ENCODE data around the gene CHRM4. TPM values are rescaled to one million over a fixed set of nuclear protein-coding genes. Genes with fewer than 3 reads are reported as not detected.

The CHRM4 gene
- polyA plus RNA-seq, 1 donor from 2014 or later, result 0.29 TPM

DNA sequence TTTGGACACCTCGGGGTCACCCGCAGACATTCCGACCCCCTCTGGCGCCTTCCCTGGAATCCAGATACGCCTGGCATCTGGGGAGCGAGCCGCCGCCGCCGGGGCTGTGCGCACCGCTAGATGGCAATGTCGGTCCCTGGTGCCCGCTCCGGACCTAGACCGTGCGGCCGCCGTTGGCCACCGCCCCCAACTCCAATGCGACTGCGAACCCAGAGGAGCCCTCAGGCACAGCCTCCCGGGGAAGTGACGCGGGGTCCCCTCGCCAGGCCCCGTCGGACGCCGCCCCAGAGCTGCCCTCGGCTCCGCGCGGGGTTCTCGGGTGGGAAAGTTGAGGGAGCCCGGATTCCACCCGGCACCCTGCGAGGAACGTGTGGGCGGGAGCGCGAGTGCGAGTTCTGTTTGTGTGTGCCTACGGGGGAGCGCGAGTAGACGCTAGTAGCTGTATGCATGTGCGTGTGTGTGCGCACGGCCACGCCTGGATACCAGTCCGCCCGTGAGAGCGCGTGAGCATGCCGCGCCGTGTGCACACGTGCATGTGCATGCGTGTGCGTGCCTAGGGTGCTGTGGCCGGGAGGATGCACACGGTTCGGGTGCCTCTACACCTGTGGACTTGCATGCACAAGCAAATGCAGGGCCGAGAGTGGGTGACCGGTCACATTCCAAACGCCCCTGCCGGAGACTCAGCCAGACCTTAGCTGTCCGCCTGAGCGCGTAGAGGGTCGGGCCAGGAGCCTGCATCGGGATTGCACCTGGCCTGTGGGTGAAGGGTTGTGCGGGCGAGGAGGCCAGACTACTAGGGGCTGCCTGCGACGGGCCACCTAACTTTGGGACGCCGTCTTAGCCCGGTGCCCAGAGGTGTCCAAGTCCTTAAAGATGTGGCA, 1.9 kb downstream of the CHRM4 start:
- H3K9me3 Mint-ChIP-seq, result no peaks in the 10 kb centered on the region
- peaks cover 2% of the 10 kb centered on the region for H3K36me3 Mint-ChIP-seq
- H3K4me3 Mint-ChIP-seq, result peak overlapping the region in 3 of 4 donors; percentile 58 to 82 (median 78)
- peaks cover 0 to 15% (median 13%) of the 10 kb centered on the region in 3 donors for H3K4me1 Mint-ChIP-seq
- H3K27me3 Mint-ChIP-seq, result peaks cover 54% of the 10 kb centered on the region
- peak overlapping the region in 1 of 3 donors; percentile 75 for H3K27ac Mint-ChIP-seq

DNA sequence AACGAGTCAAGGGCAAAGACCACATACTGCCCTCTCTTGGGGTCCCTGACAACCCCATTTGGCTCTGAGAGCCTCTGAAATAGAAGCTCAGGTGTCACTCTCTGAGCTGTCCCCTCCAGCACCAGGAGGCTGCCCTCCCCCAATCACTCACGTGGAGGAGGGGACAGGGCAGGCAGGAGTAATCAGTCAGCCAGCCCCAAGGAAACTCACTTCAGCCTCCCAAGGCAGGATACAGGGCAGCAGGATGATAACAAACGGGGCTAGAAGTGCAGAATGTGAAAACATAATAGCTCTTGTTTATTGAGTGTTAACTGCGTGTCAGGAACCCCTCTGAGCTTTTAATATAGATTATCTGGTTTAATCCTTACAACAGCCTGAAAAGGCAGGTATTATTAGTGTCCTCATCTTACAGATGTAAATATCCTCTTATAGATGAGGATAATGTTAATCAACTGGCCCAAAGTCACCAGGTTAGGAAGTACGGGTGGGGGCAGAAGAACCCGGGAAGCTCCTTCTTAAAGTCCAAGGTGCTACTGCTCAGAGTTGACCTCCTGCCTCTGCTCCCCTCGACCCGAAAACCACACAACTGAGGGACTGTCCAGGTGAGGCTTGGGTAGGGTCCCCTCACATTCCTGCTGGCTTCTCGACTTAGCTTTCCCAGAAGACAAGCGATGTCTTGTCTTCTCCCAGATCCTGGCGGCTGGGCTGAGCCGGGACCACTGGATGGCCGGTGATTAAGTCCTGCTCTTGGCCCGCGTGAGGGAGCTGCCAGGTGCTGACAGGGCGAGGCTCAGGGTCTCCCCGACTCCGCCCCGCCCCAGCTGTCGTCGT, 2.7 kb downstream of the CHRM4 start:
- Mint-ChIP-seq H3K27me3 (peaks cover 60% of the 10 kb centered on the region), H3K4me1 (peaks cover 0 to 15% (median 13%) of the 10 kb centered on the region in 3 donors), H3K36me3 (peaks cover 2% of the 10 kb centered on the region), H3K4me3 (peak overlapping the region in 2 of 4 donors; percentile 23 to 58), H3K27ac (no peak overlapping the region), H3K9me3 (no peaks in the 10 kb centered on the region)

GRCh38 chr11:46387919-46388618, 3.5 kb downstream of the CHRM4 start:
- Mint-ChIP-seq H3K4me1 (peaks cover 0 to 13% (median 12%) of the 10 kb centered on the region in 3 donors), H3K27me3 (peaks cover 60% of the 10 kb centered on the region), H3K27ac (no peak overlapping the region), H3K9me3 (no peaks in the 10 kb centered on the region), H3K36me3 (peaks cover 2% of the 10 kb centered on the region), H3K4me3 (no peak overlapping the region)

DNA sequence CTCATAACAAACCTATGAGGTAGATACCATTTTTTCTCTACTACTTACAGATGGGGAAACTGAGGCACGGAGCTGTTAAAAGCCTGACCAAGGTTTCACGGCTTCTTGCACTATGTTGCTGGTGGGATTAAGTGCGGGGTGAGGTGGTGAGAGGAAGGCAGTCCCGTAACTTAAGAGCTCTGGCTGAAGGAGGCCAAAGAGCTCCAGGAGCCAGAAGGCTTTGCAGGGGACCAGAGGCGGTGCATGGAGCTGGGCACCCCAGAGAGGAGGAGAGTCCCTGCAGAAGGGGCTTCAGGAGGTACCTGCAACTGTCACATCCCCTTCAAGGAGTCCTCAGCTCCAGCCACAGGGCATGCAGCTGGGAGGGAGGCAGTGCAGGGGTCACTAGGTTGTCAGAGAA, 4.1 kb downstream of the CHRM4 start:
- Mint-ChIP-seq H3K4me1 (peaks cover 0 to 8% (median 8%) of the 10 kb centered on the region in 3 donors), H3K36me3 (peaks cover 2% of the 10 kb centered on the region), H3K27ac (no peak overlapping the region), H3K4me3 (peak overlapping the region in 2 of 4 donors; percentile 12 to 23), H3K9me3 (no peaks in the 10 kb centered on the region), H3K27me3 (peaks cover 55% of the 10 kb centered on the region)

- Mint-ChIP-seq H3K4me1 (peaks cover 0 to 8% (median 8%) of the 10 kb centered on the region in 3 donors), H3K36me3 (peaks cover 2% of the 10 kb centered on the region), H3K4me3 (peak overlapping the region in 2 of 4 donors; percentile 28 to 52), H3K27me3 (peaks cover 58% of the 10 kb centered on the region), H3K9me3 (no peaks in the 10 kb centered on the region), H3K27ac (no peak overlapping the region)
Observed at GRCh38 chr11:46386674-46387073, 4.9 kb downstream of the CHRM4 start.

- Mint-ChIP-seq H3K4me1 (peaks cover 0 to 8% (median 8%) of the 10 kb centered on the region in 3 donors), H3K36me3 (peaks cover 2% of the 10 kb centered on the region), H3K9me3 (no peaks in the 10 kb centered on the region), H3K27ac (peak overlapping the region in 1 of 3 donors; percentile 53), H3K4me3 (peak overlapping the region in 2 of 4 donors; percentile 28 to 55), H3K27me3 (peaks cover 58% of the 10 kb centered on the region)
Observed at GRCh38 chr11:46386005-46386578, 5.5 kb downstream of the CHRM4 start.

DNA sequence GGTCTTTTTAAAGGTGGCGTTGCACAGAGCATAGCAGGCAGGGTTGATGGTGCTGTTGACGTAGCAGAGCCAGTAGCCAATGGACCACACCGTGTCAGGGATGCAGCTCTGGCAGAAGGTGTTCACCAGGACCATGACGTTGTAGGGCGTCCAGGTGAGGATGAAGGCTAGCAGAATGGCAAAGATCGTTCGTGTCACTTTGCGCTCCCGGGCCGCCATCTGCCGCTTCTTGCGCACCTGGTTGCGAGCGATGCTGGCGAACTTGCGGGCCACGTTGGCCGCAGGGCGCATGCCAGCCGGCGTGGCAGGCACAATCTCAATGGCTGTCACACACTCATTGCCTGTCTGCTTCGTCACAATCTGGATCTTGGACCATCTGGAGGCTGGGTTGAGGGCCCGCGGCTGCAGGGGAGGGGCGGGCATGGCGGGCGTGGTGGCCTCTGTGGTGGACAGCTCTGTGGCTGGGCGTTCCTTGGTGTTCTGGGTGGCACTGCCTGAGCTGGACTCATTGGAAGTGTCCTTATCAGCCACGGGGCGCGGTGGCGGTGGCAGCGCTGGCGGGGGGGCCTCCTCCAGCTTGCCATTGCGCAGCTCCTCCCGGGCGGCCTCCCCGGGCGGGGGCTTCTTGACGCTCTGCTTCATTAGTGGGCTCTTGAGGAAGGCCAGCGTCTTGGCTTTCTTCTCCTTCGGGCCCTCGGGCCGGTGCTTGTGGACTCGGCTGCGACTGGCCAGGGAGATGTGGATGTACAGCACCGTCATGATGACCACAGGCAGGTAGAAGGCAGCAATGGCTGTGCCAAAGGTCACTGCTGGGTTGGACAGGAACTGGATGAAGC, 6.2 kb downstream of the CHRM4 start:
- H3K4me1 Mint-ChIP-seq, result peaks cover 0 to 8% (median 8%) of the 10 kb centered on the region in 3 donors
- H3K9me3 Mint-ChIP-seq, result no peaks in the 10 kb centered on the region
- peaks cover 2% of the 10 kb centered on the region for H3K36me3 Mint-ChIP-seq
- H3K27me3 Mint-ChIP-seq, result peaks cover 55% of the 10 kb centered on the region
- peak overlapping the region in 1 of 3 donors; percentile 45 for H3K27ac Mint-ChIP-seq
- peak overlapping the region in 1 of 4 donors; percentile 68 for H3K4me3 Mint-ChIP-seq

GRCh38 chr11:46383974-46384701, 7.4 kb downstream of the CHRM4 start:
- Mint-ChIP-seq H3K27ac (no peak overlapping the region), H3K4me3 (peak overlapping the region in 1 of 4 donors; percentile 24), H3K36me3 (peaks cover 2% of the 10 kb centered on the region), H3K4me1 (peaks cover 0 to 4% (median 4%) of the 10 kb centered on the region in 3 donors), H3K27me3 (peaks cover 43% of the 10 kb centered on the region), H3K9me3 (no peaks in the 10 kb centered on the region)

GRCh38 chr11:46383404-46383758, 8.2 kb downstream of the CHRM4 start:
- H3K9me3 Mint-ChIP-seq, result no peaks in the 10 kb centered on the region
- H3K4me1 Mint-ChIP-seq, result peaks cover 0 to 4% (median 2%) of the 10 kb centered on the region in 3 donors
- no peak overlapping the region for H3K27ac Mint-ChIP-seq
- H3K27me3 Mint-ChIP-seq, result peaks cover 37% of the 10 kb centered on the region
- peak overlapping the region in 2 of 4 donors; percentile 24 to 66 for H3K4me3 Mint-ChIP-seq
- peaks cover 2% of the 10 kb centered on the region for H3K36me3 Mint-ChIP-seq

- Mint-ChIP-seq H3K9me3 (no peaks in the 10 kb centered on the region), H3K4me3 (peak overlapping the region in 3 of 4 donors; percentile 24 to 70 (median 66)), H3K27ac (no peak overlapping the region), H3K4me1 (peaks cover 0 to 4% (median 0%) of the 10 kb centered on the region in 3 donors), H3K27me3 (peaks cover 34% of the 10 kb centered on the region), H3K36me3 (peaks cover 2% of the 10 kb centered on the region)
Observed at GRCh38 chr11:46382646-46383403, 8.8 kb downstream of the CHRM4 start.

GRCh38 chr11:46381819-46382645, 9.5 kb downstream of the CHRM4 start:
- Mint-ChIP-seq H3K27ac (no peak overlapping the region), H3K36me3 (peaks cover 2% of the 10 kb centered on the region), H3K4me3 (peak overlapping the region in 3 of 4 donors; percentile 65 to 86 (median 67)), H3K9me3 (no peaks in the 10 kb centered on the region), H3K4me1 (peaks cover 0 to 4% (median 0%) of the 10 kb centered on the region in 3 donors), H3K27me3 (peaks cover 30% of the 10 kb centered on the region)
